DND-41 (cell line): ENCODE data around the gene TRIP10.

Experiments used
- ATAC-seq: fragments of 200-7000 bp; cut with Tn5 transposase; 3 replicates; pipeline ENCODE4 v1.9.1; 2021; ENCODE audit warnings: low read depth; ENCODE audit not compliant: insufficient read depth
- DNase-seq: peaks from one replicate; pipeline ENCODE4 v3.0.0-alpha.2; 2020
- H2AFZ ChIP-seq: 2 replicates; pipeline ENCODE4 v1.6.0; 2012; ENCODE audit warnings: low read depth, low read length
- H3K27ac ChIP-seq: 2 replicates; pipeline ENCODE4 v1.5.1; 2012; ENCODE audit warnings: low read length, inconsistent platforms
- H3K27me3 ChIP-seq: fragments of 200-600 bp; sonication (generic); 2 replicates; pipeline ENCODE4 v1.6.0; 2012; ENCODE audit warnings: low read length, mild to moderate bottlenecking, inconsistent platforms; ENCODE audit not compliant: insufficient read depth, poor library complexity
- H3K36me3 ChIP-seq: 2 replicates; pipeline ENCODE4 v1.5.1; 2012; ENCODE audit warnings: low read length, inconsistent platforms; ENCODE audit not compliant: insufficient read depth
- H3K4me1 ChIP-seq: 2 replicates; pipeline ENCODE4 v1.5.1; 2012; ENCODE audit warnings: mild to moderate bottlenecking, low read length; ENCODE audit not compliant: insufficient read depth
- H3K4me2 ChIP-seq: 2 replicates; pipeline ENCODE4 v1.6.0; 2012; ENCODE audit warnings: mild to moderate bottlenecking, moderate library complexity, low read length, inconsistent platforms; ENCODE audit not compliant: insufficient read depth
- H3K4me3 ChIP-seq, 2 experiments: fragments of 200-600 bp in 1 of 2; shearing (Covaris generic) in 1 of 2; 2 replicates each; pipeline ENCODE4 v1.5.1; 2012 to 2016; ENCODE audit warnings: inconsistent platforms in 2 of 2, low read length in 2 of 2, mild to moderate bottlenecking in 2 of 2, low read depth in 1 of 2, moderate library complexity in 1 of 2
- H3K79me2 ChIP-seq: 2 replicates; pipeline ENCODE4 v1.6.0; 2012; ENCODE audit warnings: low read length, inconsistent platforms; ENCODE audit not compliant: insufficient read depth
- H3K9ac ChIP-seq: 2 replicates; pipeline ENCODE4 v1.6.0; 2012; ENCODE audit warnings: low read depth, mild to moderate bottlenecking, inconsistent platforms, low read length, moderate library complexity
- H3K9me3 ChIP-seq: 2 replicates; pipeline ENCODE4 v1.5.1; 2012; ENCODE audit warnings: low read length, moderate library complexity, mild to moderate bottlenecking, inconsistent platforms; ENCODE audit not compliant: insufficient read depth, severe bottlenecking
- H4K20me1 ChIP-seq: 2 replicates; pipeline ENCODE4 v1.6.0; 2012; ENCODE audit warnings: low read length; ENCODE audit not compliant: insufficient read depth
- CTCF ChIP-seq: IDR thresholded peaks from 2 replicates; pipeline ENCODE4 v1.5.1; 2012; ENCODE audit warnings: borderline replicate concordance, low read length, moderate library complexity, mild to moderate bottlenecking; ENCODE audit not compliant: poor library complexity, severe bottlenecking; ENCODE audit errors: extremely low read depth
- EZH2 ChIP-seq: IDR thresholded peaks from 3 replicates; pipeline ENCODE4 v1.6.1; 2012; ENCODE audit warnings: borderline replicate concordance, low read depth, mild to moderate bottlenecking, moderate library complexity, low read length, inconsistent platforms; ENCODE audit not compliant: severe bottlenecking

The TRIP10 gene

GRCh38 chr19:6719540-6719861 is 20.0 kb upstream of the TRIP10 start:
- Histone ChIP-seq H3K4me1 (no peaks in the 10 kb centered on the region), H4K20me1 (peaks cover under 1% of the 10 kb centered on the region; the same call in 1 of the 2 replicates), H3K27me3 (no peaks in the 10 kb centered on the region), H3K36me3 (no peaks in the 10 kb centered on the region), H3K27ac (no peak overlapping the region), H3K9me3 (no peaks in the 10 kb centered on the region), H3K4me2 (no peak overlapping the region), H3K4me3 (no peak overlapping the region), H2AFZ (no peak overlapping the region), H3K79me2 (no peaks in the 10 kb centered on the region), H3K9ac (no peak overlapping the region)
- TF ChIP-seq CTCF, result no peak
- no peak for TF ChIP-seq EZH2
- ATAC-seq (no peak), DNase-seq (no peak)

DNA sequence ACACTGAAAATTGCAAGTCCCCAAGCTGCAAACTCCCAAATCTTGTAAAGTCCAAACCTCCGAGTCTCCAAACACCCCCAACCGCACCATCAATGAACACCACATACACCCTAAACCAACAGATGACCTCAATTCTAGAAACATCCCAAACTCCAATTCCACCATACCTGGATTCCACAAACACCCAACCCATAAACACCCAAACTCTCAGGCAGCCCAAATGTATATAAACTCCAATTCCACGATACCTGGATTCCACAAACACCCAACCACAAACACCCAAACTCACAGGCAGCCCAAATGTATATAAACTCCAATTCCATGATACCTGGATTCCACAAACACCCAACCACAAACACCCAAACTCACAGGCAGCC is 19.5 kb upstream of the TRIP10 start:
- Histone ChIP-seq H3K79me2 (no peaks in the 10 kb centered on the region), H3K4me3 (no peak overlapping the region), H3K9me3 (no peaks in the 10 kb centered on the region), H2AFZ (no peak overlapping the region), H3K27ac (no peak overlapping the region), H3K36me3 (no peaks in the 10 kb centered on the region), H3K4me2 (no peak overlapping the region), H4K20me1 (peaks cover 2% of the 10 kb centered on the region; the same call in 1 of the 2 replicates), H3K27me3 (no peaks in the 10 kb centered on the region), H3K4me1 (no peaks in the 10 kb centered on the region), H3K9ac (no peak overlapping the region)
- ATAC-seq, result no peak
- no peak for DNase-seq
- TF ChIP-seq CTCF, result no peak
- no peak for TF ChIP-seq EZH2

GRCh38 chr19:6720369-6721137 is 18.9 kb upstream of the TRIP10 start, which contains the start of gene C3:
TSS of gene C3 (minus strand) at chr19:6720650. CDS start at chr19:6720589, 61 bp downstream.
- Histone ChIP-seq H3K27me3 (no peaks in the 10 kb centered on the region), H3K27ac (no peak within 1 kb of the TSS), H2AFZ (no peak within 1 kb of the TSS), H3K4me2 (no peak within 1 kb of the TSS), H4K20me1 (peaks cover 2% of the 10 kb centered on the region; the same call in 1 of the 2 replicates), H3K9ac (no peak within 1 kb of the TSS), H3K4me3 (no peak within 1 kb of the TSS), H3K4me1 (no peaks in the 10 kb centered on the region), H3K79me2 (no peaks in the 10 kb centered on the region), H3K36me3 (no peaks in the 10 kb centered on the region), H3K9me3 (no peaks in the 10 kb centered on the region)
- DNase-seq (no peak), ATAC-seq (no peak)
- no peak for TF ChIP-seq CTCF
- no peak for TF ChIP-seq EZH2
